Stimulated activated CD8-positive, alpha-beta memory T cell treated with anti-CD3 and anti-CD28 coated beads, Interleukin-15, amount 100 ng/mL, for 48 hours (primary cell): ENCODE results near the gene PLD5.
"Not testable (repeated sequence)": the region's sequence is repeated elsewhere in the genome, so short reads cannot be mapped to it uniquely, and the experiment has no call there.

Experiments used
- DNase-seq, 2 donors: peaks; one replicate each; pipeline ENCODE4 v3.0.0-alpha.2; 2020; ENCODE audit warnings: low read depth in 2 of 2

Gene PLD5

GRCh38 chr1:242426271-242426905, 98.1 kb downstream of the PLD5 start:
- DNase-seq = no peak

- DNase-seq = no peak
Measured at GRCh38 chr1:242425232-242425631, 99.3 kb downstream of the PLD5 start.

- DNase-seq = no peak
Measured at GRCh38 chr1:242416657-242417056, 107.8 kb downstream of the PLD5 start.

- DNase-seq = no peak
Measured at GRCh38 chr1:242412921-242413320, 111.6 kb downstream of the PLD5 start.

GRCh38 chr1:242411901-242412300, 112.6 kb downstream of the PLD5 start:
- no peak for DNase-seq

GRCh38 chr1:242405947-242406346, 118.5 kb downstream of the PLD5 start:
- DNase-seq = no peak

GRCh38 chr1:242404296-242404695, 120.2 kb downstream of the PLD5 start:
- DNase-seq = no peak

- no peak for DNase-seq
Measured at GRCh38 chr1:242402956-242403355, 121.5 kb downstream of the PLD5 start.

GRCh38 chr1:242401937-242402336, 122.6 kb downstream of the PLD5 start:
- no peak for DNase-seq

GRCh38 chr1:242398351-242398750, 126.1 kb downstream of the PLD5 start:
- no peak for DNase-seq

- DNase-seq = no peak
Measured at GRCh38 chr1:242391896-242392295, 132.6 kb downstream of the PLD5 start.

- not testable (repeated sequence) for DNase-seq
Measured at GRCh38 chr1:242376121-242376520, 148.4 kb downstream of the PLD5 start.

GRCh38 chr1:242350446-242350845, 174.1 kb downstream of the PLD5 start:
- DNase-seq = not testable (repeated sequence)

- no peak for DNase-seq
Measured at GRCh38 chr1:242349636-242350035, 174.9 kb downstream of the PLD5 start.

GRCh38 chr1:242330865-242331264, 193.6 kb downstream of the PLD5 start:
- not testable (repeated sequence) for DNase-seq

GRCh38 chr1:242327381-242327780, 197.1 kb downstream of the PLD5 start:
- DNase-seq = not testable (repeated sequence)

- not testable (repeated sequence) for DNase-seq
Measured at GRCh38 chr1:242321981-242322380, 202.5 kb downstream of the PLD5 start.

GRCh38 chr1:242318140-242318539, 206.4 kb downstream of the PLD5 start:
- no peak for DNase-seq

- not testable (repeated sequence) for DNase-seq
Measured at GRCh38 chr1:242314865-242315264, 209.6 kb downstream of the PLD5 start.

GRCh38 chr1:242314085-242314649, 210.3 kb downstream of the PLD5 start:
- not testable (repeated sequence) for DNase-seq

- DNase-seq = not testable (repeated sequence)
Measured at GRCh38 chr1:242308681-242309080, 215.8 kb downstream of the PLD5 start.

- not testable (repeated sequence) for DNase-seq
Measured at GRCh38 chr1:242293781-242294180, 230.7 kb downstream of the PLD5 start.

- DNase-seq = not testable (repeated sequence)
Measured at GRCh38 chr1:242288067-242288466, 236.4 kb downstream of the PLD5 start.
